HG03039 (cell line): ENCODE measurements around the gene ANKRD13B.
"Not testable (repeated sequence)": the region's sequence is repeated elsewhere in the genome, so short reads cannot be mapped to it uniquely, and the experiment has no call there.

Experiments used
- ATAC-seq: cut with Tn5 transposase; IDR thresholded peaks from one replicate; pipeline ENCODE4 v1.9.1; 2021; ENCODE audit warnings: mild to moderate bottlenecking, moderate library complexity; ENCODE audit not compliant: unreplicated experiment

ANKRD13B gene

DNA sequence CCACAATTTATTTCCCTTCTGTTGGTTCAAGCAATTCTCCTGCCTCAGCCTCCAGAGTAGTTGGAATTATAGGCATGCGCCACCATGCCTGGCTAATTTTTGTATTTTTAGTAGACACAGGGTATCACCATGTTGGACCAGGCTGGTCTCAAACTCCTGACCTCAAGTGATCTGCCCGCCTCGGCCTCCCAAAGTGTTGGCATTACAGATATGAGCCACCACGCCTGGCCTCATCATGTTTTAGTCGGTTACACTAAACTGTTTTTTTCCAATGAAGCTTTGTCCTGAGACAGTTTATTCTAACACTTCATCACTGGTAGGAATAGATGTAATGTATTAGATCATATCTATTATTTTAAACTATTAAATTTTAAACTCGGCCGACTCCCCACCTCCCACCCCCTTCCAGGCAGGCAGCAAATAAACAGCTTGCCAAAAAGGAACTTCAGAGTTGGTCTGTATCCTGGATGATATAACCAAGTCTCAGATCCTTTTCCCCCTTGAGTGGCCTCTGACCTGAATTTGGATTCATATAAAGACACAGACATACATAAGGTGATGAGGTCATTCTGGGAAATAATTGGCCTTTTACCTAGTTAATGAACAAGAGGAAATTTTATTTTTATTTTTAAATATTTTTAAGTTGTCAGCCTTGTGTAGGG lies 48.2 kb downstream of the ANKRD13B start:
- no peak for ATAC-seq

GRCh38 chr17:29642171-29642611 lies 49.3 kb downstream of the ANKRD13B start:
- no peak for ATAC-seq

- no peak for ATAC-seq
Observed at GRCh38 chr17:29643817-29644160, 50.9 kb downstream of the ANKRD13B start.

- ATAC-seq: no peak
Observed at GRCh38 chr17:29645515-29646051, 52.7 kb downstream of the ANKRD13B start.

GRCh38 chr17:29648005-29648404 lies 55.1 kb downstream of the ANKRD13B start:
- ATAC-seq: no peak

GRCh38 chr17:29649359-29649758 lies 56.4 kb downstream of the ANKRD13B start:
- ATAC-seq: no peak

- ATAC-seq: no peak
Observed at GRCh38 chr17:29650396-29650795, 57.5 kb downstream of the ANKRD13B start.

- not testable (repeated sequence) for ATAC-seq
Observed at GRCh38 chr17:29651913-29652312, 59.0 kb downstream of the ANKRD13B start.

- no peak for ATAC-seq
Observed at GRCh38 chr17:29652976-29653375, 60.0 kb downstream of the ANKRD13B start.

GRCh38 chr17:29653995-29654714 lies 61.2 kb downstream of the ANKRD13B start:
- ATAC-seq: no peak

DNA sequence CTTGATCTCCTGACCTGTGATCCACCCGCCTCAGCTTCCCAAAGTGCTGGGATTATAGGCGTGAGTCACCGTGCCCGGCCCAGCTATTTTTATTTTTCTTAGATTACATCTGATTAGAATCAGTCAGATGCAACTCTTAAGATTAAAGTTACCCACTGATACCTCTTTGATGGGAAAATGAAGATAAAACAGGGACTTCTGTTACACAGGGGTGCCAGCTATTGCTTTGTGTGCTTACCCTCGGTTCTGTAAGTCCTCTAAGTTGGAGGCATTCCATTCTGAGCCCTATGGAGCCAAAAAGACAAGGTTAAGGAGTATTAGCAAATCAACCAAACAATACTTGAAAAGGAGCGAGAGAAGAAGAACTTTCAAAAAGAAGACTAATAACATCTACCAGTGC lies 62.4 kb downstream of the ANKRD13B start:
- ATAC-seq: no peak

- ATAC-seq: no peak
Observed at GRCh38 chr17:29659155-29659554, 66.2 kb downstream of the ANKRD13B start.

DNA sequence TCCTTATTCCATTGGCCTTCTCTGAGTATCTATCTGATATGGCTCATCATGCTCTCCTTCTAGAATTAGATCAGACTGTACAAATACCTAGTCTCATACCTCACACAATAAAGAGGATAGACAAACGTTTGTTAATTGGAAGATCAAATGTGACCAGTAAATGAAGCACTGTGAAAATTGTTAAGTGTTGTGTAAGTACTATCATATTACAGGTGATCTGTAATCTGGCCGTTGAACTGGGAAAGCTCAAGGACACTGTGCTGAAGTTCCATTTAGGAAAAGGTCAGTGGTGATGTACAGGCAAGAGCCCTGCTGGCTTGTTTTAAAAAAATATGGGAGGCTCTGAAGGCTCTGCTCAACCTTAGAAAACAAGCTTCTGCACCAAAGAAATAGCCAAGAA lies 68.3 kb downstream of the ANKRD13B start:
- ATAC-seq: no peak

DNA sequence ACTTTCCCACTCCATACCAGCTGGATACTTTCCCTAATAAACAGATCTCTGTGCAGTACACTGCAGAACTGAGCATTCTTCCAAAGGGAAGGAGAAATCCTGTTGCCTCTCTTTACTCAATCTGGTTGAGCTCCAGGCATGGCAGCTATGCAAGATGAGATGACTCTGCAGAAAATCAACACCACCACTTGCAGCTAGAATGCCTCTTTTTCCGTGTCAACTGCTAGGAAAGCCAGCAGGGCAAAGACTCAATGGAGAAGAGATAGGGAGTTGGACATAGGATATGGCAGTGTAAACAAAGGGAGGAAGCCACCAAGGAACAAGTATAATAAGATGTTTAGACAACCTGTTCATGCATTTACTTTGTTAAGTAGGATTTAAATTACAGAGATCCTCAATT lies 70.2 kb downstream of the ANKRD13B start:
- ATAC-seq: no peak
